Testis (tissue), 5 donors: ENCODE measurements around the gene CFAP300. TPM values are rescaled to one million over a fixed set of nuclear protein-coding genes. Genes with fewer than 3 reads are reported as not detected.

Experiments used
- DNase-seq: peaks from one replicate; pipeline ENCODE4 v3.0.0-alpha.2; 2019
- H3K27ac ChIP-seq, 2 donors: fragments of 200-600 bp; sonication (generic); one replicate each; pipeline ENCODE4 v1.5.1; 2019
- H3K27me3 ChIP-seq: fragments of 200-600 bp; sonication (generic); one replicate; pipeline ENCODE4 v1.5.1; 2019
- H3K36me3 ChIP-seq: fragments of 200-600 bp; sonication (generic); one replicate; pipeline ENCODE4 v1.5.1; 2017; ENCODE audit warnings: low read depth; ENCODE audit errors: missing control alignments
- H3K4me1 ChIP-seq: fragments of 200-600 bp; sonication (generic); one replicate; pipeline ENCODE4 v1.5.1; 2019
- H3K4me3 ChIP-seq, 2 donors: fragments of 200-600 bp; sonication (generic); one replicate each; pipeline ENCODE4 v1.5.1; 2017 to 2019
- H3K9me3 ChIP-seq: fragments of 200-600 bp; sonication (generic); one replicate; pipeline ENCODE4 v1.5.1; 2017
- CTCF ChIP-seq, 3 experiments: fragments of 450-650 bp in 2 of 3; fragments of 200-600 bp in 1 of 3; sonication (generic) in 1 of 3; IDR thresholded peaks; one replicate each; pipeline ENCODE4 v1.5.1; 2016 to 2019; ENCODE audit warnings: antibody characterized with exemption in 3 of 3, mild to moderate bottlenecking in 2 of 3, moderate library complexity in 1 of 3
- POLR2A ChIP-seq: fragments of 450-650 bp; IDR thresholded peaks from one replicate; pipeline ENCODE4 v1.6.1; 2017; ENCODE audit warnings: antibody characterized with exemption, mild to moderate bottlenecking, moderate library complexity
- WGBS, 2 donors: methylation state at CpG; one replicate each; pipeline ENCODE4 v1.1.5; 2018; 5-methylcytosine and 5-hydroxymethylcytosine counted together
- intact Hi-C: fragments of 100-400 bp; cut with DNase I; formaldehyde crosslinking; loops from one replicate; pipeline ENCODE4 v1.15.1; 2023; ENCODE audit warnings: low total_unique reads
- long read RNA-seq, 2 donors: transcript quantifications; one replicate each; lab custom pipeline, GENCODE V29; 2026
- polyA plus RNA-seq: library from polyadenylated mRNA; stranded (reverse); fragments of 350-450 nt; fragmentation: Illumina TruSeq; extraction: RNeasy Lipid Tissue Mini Kit (QIAGEN cat#74804); gene quantifications from one replicate; pipeline ENCODE4 v1.2.3, GENCODE V29; 2014; ENCODE audit warnings: low read depth, low replicate concordance; ENCODE audit not compliant: insufficient read depth
- total RNA-seq, 2 donors: library from RNA; depleted of rRNA; stranded (reverse); fragments of >200 nt; gene quantifications; one replicate each; pipeline ENCODE4 v1.2.3, GENCODE V29; 2016

Gene CFAP300
- total RNA-seq (10 to 100 TPM; 15.1 to 28.9 TPM), polyA plus RNA-seq (98.0 TPM)
- long read RNA-seq, donor 1, partial matches to known transcripts = 0 of 3 reads
- long read RNA-seq, donor 1, other reads (novel, unspliced or antisense) = 0 of 3 reads
- long read RNA-seq, donor 2, partial matches to known transcripts = 0 of 1 reads
- long read RNA-seq, donor 2, other reads (novel, unspliced or antisense) = 0 of 1 reads

DNA sequence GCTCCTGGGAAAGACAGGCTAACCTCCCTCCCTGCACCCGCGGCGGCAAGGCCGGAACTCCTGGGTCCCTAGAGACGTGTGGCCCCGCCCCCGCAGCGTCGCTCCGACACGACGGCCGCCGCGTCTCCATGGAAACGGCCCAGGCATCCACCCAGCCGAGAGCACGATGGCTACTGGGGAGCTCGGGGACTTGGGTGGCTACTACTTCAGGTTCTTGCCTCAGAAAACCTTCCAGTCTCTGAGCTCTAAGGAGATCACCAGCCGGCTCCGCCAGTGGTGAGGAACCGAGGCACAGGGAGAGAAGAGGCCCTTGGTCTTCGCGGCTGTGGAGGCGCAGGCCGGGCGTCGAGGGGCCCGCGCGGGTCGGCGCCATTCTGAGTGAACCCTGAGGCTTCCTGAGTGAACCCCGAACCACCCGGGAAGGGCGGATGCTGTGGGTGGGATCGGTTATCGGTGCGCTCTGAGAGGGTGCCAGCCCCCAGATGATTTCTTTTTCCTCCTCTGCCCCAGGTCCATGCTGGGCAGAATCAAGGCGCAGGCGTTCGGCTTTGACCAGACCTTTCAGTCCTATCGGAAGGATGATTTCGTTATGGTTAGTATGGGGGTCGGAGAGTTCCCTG is at the start of gene CFAP300:
Gene CFAP300 (plus strand): TSS at position 133 of the 620 bp plus-strand sequence. CDS start 34 bp downstream, at position 167.
- intact Hi-C loops = no loop called here
- no peak for TF ChIP-seq CTCF (IDR thresholded peaks at IDR 0.05)
- TF ChIP-seq POLR2A = no peak
- Histone ChIP-seq H3K27me3 (no peaks in the 10 kb centered on the region), H3K36me3 (no peaks in the 10 kb centered on the region), H3K9me3 (no peaks in the 10 kb centered on the region), H3K4me1 (no peaks in the 10 kb centered on the region), H3K27ac (peak within 1 kb of the TSS; percentile 46 to 75), H3K4me3 (peak within 1 kb of the TSS; percentile 63 to 68)
- peak; percentile 93 for DNase-seq
- WGBS, 2 donors = 3% methylated on average over 5 to 45 of the region's 45 CpGs

- WGBS, 2 donors = 92 to 93% methylated on average over 3 of the region's 3 CpGs
- H3K27ac ChIP-seq = no peak overlapping the region
- H3K4me3 ChIP-seq = no peak overlapping the region
- DNase-seq = no peak
- no peaks in the 10 kb centered on the region for H3K27me3 ChIP-seq
- H3K4me1 ChIP-seq = no peaks in the 10 kb centered on the region
- TF ChIP-seq POLR2A (no peak), CTCF (IDR thresholded peaks at IDR 0.05) (no peak)
- no peaks in the 10 kb centered on the region for H3K9me3 ChIP-seq
- intact Hi-C loops = loop anchor here (10.0 kb wide), 1 partner anchor 137 kb away; no protein-coding TSS in a partner anchor
- no peaks in the 10 kb centered on the region for H3K36me3 ChIP-seq
Observed at GRCh38 chr11:102001657-102002338, 45.4 kb upstream of the CFAP300 start.

GRCh38 chr11:102004220-102004619 is 43.0 kb upstream of the CFAP300 start:
- H3K9me3 ChIP-seq = no peaks in the 10 kb centered on the region
- no peaks in the 10 kb centered on the region for H3K27me3 ChIP-seq
- no peak overlapping the region for H3K4me3 ChIP-seq
- intact Hi-C loops = loop anchor here (10.0 kb wide), 1 partner anchor 139 kb away; no protein-coding TSS in a partner anchor
- no peak for DNase-seq
- H3K4me1 ChIP-seq = no peaks in the 10 kb centered on the region
- TF ChIP-seq POLR2A (no peak), CTCF (IDR thresholded peaks at IDR 0.05) (no peak)
- H3K27ac ChIP-seq = no peak overlapping the region
- no peaks in the 10 kb centered on the region for H3K36me3 ChIP-seq

GRCh38 chr11:102005306-102005705 is 41.9 kb upstream of the CFAP300 start:
- Histone ChIP-seq H3K36me3 (no peaks in the 10 kb centered on the region), H3K4me1 (no peaks in the 10 kb centered on the region), H3K9me3 (no peaks in the 10 kb centered on the region), H3K27me3 (no peaks in the 10 kb centered on the region), H3K27ac (no peak overlapping the region), H3K4me3 (no peak overlapping the region)
- TF ChIP-seq CTCF (IDR thresholded peaks at IDR 0.05) = no peak
- TF ChIP-seq POLR2A = no peak
- 78 to 92% methylated on average over 4 of the region's 4 CpGs for WGBS, 2 donors
- intact Hi-C loops = loop anchor here (10.0 kb wide), 1 partner anchor 141 kb away; no protein-coding TSS in a partner anchor
- DNase-seq = no peak
